ENCODE results near the gene PTCHD4. TPM values are rescaled to one million over a fixed set of nuclear protein-coding genes. Genes with fewer than 3 reads are reported as not detected.
A peak's percentile ranks its signal among the peaks of the same experiment; 100 is the strongest.

The PTCHD4 gene
- polyA plus RNA-seq, 1 donor from 2014 or later: 3.4 TPM

DNA sequence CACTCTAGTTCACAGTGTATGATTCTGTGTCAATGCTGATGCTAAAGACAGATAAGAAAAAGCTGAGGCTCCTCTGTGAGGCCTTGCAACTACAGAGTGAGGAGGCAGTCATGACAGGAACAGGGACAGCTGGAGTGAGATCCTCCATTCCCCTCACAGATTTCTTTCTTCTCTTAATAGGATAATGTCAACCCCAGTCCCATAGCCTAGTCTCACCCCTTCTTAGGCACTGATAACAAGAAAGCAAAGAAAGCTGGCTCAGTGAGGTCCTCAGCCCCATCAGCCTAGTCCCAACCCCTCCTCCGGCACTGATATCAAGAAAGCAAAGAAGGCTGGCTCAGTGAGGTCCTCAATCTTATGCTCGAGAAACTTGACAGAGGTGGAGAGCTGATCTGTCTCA, 2.1 kb upstream of the PTCHD4 start:
- TF ChIP-seq RAD21 (conservative IDR thresholded peaks at IDR 0.05): no peak
- TF ChIP-seq TAF1 (IDR thresholded peaks at IDR 0.05; ENCODE audit: low read depth): no peak
- TF ChIP-seq, protein P1, sequence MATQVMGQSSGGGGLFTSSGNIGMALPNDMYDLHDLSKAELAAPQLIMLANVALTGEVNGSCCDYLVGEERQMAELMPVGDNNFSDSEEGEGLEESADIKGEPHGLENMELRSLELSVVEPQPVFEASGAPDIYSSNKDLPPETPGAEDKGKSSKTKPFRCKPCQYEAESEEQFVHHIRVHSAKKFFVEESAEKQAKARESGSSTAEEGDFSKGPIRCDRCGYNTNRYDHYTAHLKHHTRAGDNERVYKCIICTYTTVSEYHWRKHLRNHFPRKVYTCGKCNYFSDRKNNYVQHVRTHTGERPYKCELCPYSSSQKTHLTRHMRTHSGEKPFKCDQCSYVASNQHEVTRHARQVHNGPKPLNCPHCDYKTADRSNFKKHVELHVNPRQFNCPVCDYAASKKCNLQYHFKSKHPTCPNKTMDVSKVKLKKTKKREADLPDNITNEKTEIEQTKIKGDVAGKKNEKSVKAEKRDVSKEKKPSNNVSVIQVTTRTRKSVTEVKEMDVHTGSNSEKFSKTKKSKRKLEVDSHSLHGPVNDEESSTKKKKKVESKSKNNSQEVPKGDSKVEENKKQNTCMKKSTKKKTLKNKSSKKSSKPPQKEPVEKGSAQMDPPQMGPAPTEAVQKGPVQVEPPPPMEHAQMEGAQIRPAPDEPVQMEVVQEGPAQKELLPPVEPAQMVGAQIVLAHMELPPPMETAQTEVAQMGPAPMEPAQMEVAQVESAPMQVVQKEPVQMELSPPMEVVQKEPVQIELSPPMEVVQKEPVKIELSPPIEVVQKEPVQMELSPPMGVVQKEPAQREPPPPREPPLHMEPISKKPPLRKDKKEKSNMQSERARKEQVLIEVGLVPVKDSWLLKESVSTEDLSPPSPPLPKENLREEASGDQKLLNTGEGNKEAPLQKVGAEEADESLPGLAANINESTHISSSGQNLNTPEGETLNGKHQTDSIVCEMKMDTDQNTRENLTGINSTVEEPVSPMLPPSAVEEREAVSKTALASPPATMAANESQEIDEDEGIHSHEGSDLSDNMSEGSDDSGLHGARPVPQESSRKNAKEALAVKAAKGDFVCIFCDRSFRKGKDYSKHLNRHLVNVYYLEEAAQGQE (IDR thresholded peaks at IDR 0.05; ENCODE audit: borderline replicate concordance): no peak
- TF ChIP-seq MXI1 (conservative IDR thresholded peaks at IDR 0.05; ENCODE audit: poor library complexity, severe bottlenecking): no peak
- TF ChIP-seq EZH2 (IDR thresholded peaks at IDR 0.05; ENCODE audit: borderline replicate concordance, insufficient read depth, low read length, poor library complexity, severe bottlenecking): no peak
- no peak for TF ChIP-seq POLR2AphosphoS5 (IDR thresholded peaks at IDR 0.05)
- TF ChIP-seq SMC3 (conservative IDR thresholded peaks at IDR 0.05; ENCODE audit: poor library complexity): no peak
- no peak for TF ChIP-seq EP300 (conservative IDR thresholded peaks at IDR 0.05; ENCODE audit: poor library complexity, severe bottlenecking)
- TF ChIP-seq, protein P2, sequence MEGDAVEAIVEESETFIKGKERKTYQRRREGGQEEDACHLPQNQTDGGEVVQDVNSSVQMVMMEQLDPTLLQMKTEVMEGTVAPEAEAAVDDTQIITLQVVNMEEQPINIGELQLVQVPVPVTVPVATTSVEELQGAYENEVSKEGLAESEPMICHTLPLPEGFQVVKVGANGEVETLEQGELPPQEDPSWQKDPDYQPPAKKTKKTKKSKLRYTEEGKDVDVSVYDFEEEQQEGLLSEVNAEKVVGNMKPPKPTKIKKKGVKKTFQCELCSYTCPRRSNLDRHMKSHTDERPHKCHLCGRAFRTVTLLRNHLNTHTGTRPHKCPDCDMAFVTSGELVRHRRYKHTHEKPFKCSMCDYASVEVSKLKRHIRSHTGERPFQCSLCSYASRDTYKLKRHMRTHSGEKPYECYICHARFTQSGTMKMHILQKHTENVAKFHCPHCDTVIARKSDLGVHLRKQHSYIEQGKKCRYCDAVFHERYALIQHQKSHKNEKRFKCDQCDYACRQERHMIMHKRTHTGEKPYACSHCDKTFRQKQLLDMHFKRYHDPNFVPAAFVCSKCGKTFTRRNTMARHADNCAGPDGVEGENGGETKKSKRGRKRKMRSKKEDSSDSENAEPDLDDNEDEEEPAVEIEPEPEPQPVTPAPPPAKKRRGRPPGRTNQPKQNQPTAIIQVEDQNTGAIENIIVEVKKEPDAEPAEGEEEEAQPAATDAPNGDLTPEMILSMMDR (IDR thresholded peaks at IDR 0.05; ENCODE audit: poor library complexity, severe bottlenecking): no peak
- no peak overlapping the region for H2AFZ ChIP-seq (ENCODE audit: low read depth, low read length)
- no peak overlapping the region for H3K4me2 ChIP-seq (ENCODE audit: low read length)
- no peaks in the 10 kb centered on the region for H3K36me3 ChIP-seq (ENCODE audit: insufficient read depth, low read length)
- no peaks in the 10 kb centered on the region for H4K20me1 ChIP-seq (ENCODE audit: insufficient read depth)
- no peak overlapping the region for H3K9ac ChIP-seq (ENCODE audit: low read length)
- peak overlapping the region; percentile 67 for H3K27ac ChIP-seq (ENCODE audit: low read length)
- no peaks in the 10 kb centered on the region for H3K9me3 ChIP-seq (ENCODE audit: low read length)
- H3K79me2 ChIP-seq (replicated peaks; ENCODE audit: insufficient read depth, low read length): peaks cover 16% of the 10 kb centered on the region
- H3K27me3 ChIP-seq (ENCODE audit: insufficient read depth, low read depth, low read length): no peaks in the 10 kb centered on the region
- no peak overlapping the region for H3K4me3 ChIP-seq (ENCODE audit: low read length)
- peaks cover 4% of the 10 kb centered on the region for H3F3A ChIP-seq (ENCODE audit: insufficient read depth, low read length, poor library complexity, severe bottlenecking)
- no peaks in the 10 kb centered on the region for H3K9me2 ChIP-seq (ENCODE audit: insufficient read depth, low read length)

DNA sequence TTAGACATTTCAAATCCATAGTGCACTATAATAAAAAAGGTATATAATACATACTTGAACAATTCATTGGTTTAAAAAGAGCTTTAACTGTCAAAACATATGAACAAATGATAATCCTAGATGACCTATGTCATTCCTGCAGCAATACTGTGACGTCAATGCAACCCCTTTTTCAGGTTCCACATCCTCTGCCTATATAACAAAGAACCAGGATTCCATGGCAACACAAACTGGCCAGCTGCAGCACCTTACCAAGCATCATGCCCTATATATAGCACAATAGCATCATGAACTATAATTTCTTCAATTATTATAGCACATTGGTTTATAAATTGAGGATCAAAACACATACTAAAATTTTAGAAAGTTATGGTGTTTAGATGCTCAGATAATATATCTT, 578 bp upstream of the PTCHD4 start:
- TF ChIP-seq POLR2AphosphoS5 (IDR thresholded peaks at IDR 0.05) (peak; percentile 23), RAD21 (conservative IDR thresholded peaks at IDR 0.05) (no peak), SMC3 (conservative IDR thresholded peaks at IDR 0.05; ENCODE audit: poor library complexity) (no peak), TAF1 (IDR thresholded peaks at IDR 0.05; ENCODE audit: low read depth) (no peak), EP300 (conservative IDR thresholded peaks at IDR 0.05; ENCODE audit: poor library complexity, severe bottlenecking) (peak; percentile 65), MXI1 (conservative IDR thresholded peaks at IDR 0.05; ENCODE audit: poor library complexity, severe bottlenecking) (no peak), EZH2 (IDR thresholded peaks at IDR 0.05; ENCODE audit: borderline replicate concordance, insufficient read depth, low read length, poor library complexity, severe bottlenecking) (no peak)
- TF ChIP-seq, protein P1 (IDR thresholded peaks at IDR 0.05; ENCODE audit: borderline replicate concordance): no peak
- TF ChIP-seq, protein P2 (IDR thresholded peaks at IDR 0.05; ENCODE audit: poor library complexity, severe bottlenecking): no peak
- Histone ChIP-seq H3K27ac (ENCODE audit: low read length) (peak overlapping the region; percentile 67), H3K9ac (ENCODE audit: low read length) (no peak overlapping the region), H3K4me3 (ENCODE audit: low read length) (no peak overlapping the region), H3K9me2 (ENCODE audit: insufficient read depth, low read length) (no peaks in the 10 kb centered on the region), H3K4me2 (ENCODE audit: low read length) (no peak overlapping the region), H3K79me2 (replicated peaks; ENCODE audit: insufficient read depth, low read length) (peaks cover 16% of the 10 kb centered on the region), H3K27me3 (ENCODE audit: insufficient read depth, low read depth, low read length) (no peaks in the 10 kb centered on the region), H3K36me3 (ENCODE audit: insufficient read depth, low read length) (no peaks in the 10 kb centered on the region), H3F3A (ENCODE audit: insufficient read depth, low read length, poor library complexity, severe bottlenecking) (peaks cover 2% of the 10 kb centered on the region), H2AFZ (ENCODE audit: low read depth, low read length) (no peak overlapping the region), H3K9me3 (ENCODE audit: low read length) (no peaks in the 10 kb centered on the region), H4K20me1 (ENCODE audit: insufficient read depth) (no peaks in the 10 kb centered on the region)
